WTC11 (cell line): ENCODE measurements around the gene CNPY4. TPM values are rescaled to one million over a fixed set of nuclear protein-coding genes. Genes with fewer than 3 reads are reported as not detected.

Experiments
- ATAC-seq: fragments of 200-7000 bp; cut with Tn5 transposase; 2 replicates; pipeline ENCODE4 v1.10.0; 2021; ENCODE audit warnings: mild to moderate bottlenecking, moderate library complexity
- CTCF ChIA-PET: fragments of 300-600 bp; sonication (Branson Sonifier 250); formaldehyde crosslinking; loops from one replicate; lab custom pipeline; 2021; ENCODE audit warnings: antibody characterized with exemption; lab: Charles Lee
- POLR2A ChIA-PET: fragments of 350-600 bp; sonication (Branson Sonifier 250); formaldehyde crosslinking; loops from one replicate; lab custom pipeline; 2021; ENCODE audit warnings: antibody characterized with exemption; lab: Charles Lee
- DNase-seq: peaks from one replicate; pipeline ENCODE4 v3.0.0; 2021; ENCODE audit warnings: low spot score
- H3K27ac Mint-ChIP-seq: 2 replicates; pipeline ENCODE4 v1.8.0; 2021; ENCODE audit warnings: mixed read lengths
- H3K27me3 Mint-ChIP-seq: 2 replicates; pipeline ENCODE4 v1.8.0; 2021; ENCODE audit warnings: low read depth, mild to moderate bottlenecking, moderate library complexity, mixed read lengths
- H3K36me3 Mint-ChIP-seq: 2 replicates; pipeline ENCODE4 v1.8.0; 2021; ENCODE audit warnings: mixed read lengths
- H3K4me1 Mint-ChIP-seq: 2 replicates; pipeline ENCODE4 v1.8.0; 2022; ENCODE audit warnings: mixed read lengths
- H3K4me3 Mint-ChIP-seq: 2 replicates; pipeline ENCODE4 v1.8.0; 2021; ENCODE audit warnings: mild to moderate bottlenecking, moderate library complexity, mixed read lengths
- H3K9me3 Mint-ChIP-seq: 2 replicates; pipeline ENCODE4 v1.8.0; 2021; ENCODE audit warnings: mixed read lengths
- CBFB ChIP-seq: sonication (generic); formaldehyde crosslinking; IDR thresholded peaks from 2 replicates; pipeline ENCODE4 v1.8.1; 2022; ENCODE audit warnings: mild to moderate bottlenecking, low read depth, missing genetic modification reagents
- CREM ChIP-seq: sonication (generic); formaldehyde crosslinking; IDR thresholded peaks from 2 replicates; pipeline ENCODE4 v1.8.1; 2022; ENCODE audit warnings: mild to moderate bottlenecking, missing genetic modification reagents, moderate library complexity
- EMX1 ChIP-seq: fragments of 250-450 bp; sonication (Bioruptor Pico); IDR thresholded peaks from 2 replicates; pipeline ENCODE4 v1.8.0; 2021; ENCODE audit warnings: mild to moderate bottlenecking
- GRHL2 ChIP-seq: fragments of 250-450 bp; sonication (Bioruptor Pico); IDR thresholded peaks from 2 replicates; pipeline ENCODE4 v1.8.0; 2022; ENCODE audit warnings: mild to moderate bottlenecking, moderate library complexity; ENCODE audit not compliant: insufficient replicate concordance, severe bottlenecking
- HMGA2 ChIP-seq: fragments of 250-450 bp; sonication (Bioruptor Pico); IDR thresholded peaks from 2 replicates; pipeline ENCODE4 v1.4.0; 2021; ENCODE audit warnings: mild to moderate bottlenecking, moderate library complexity
- JUN ChIP-seq: sonication (generic); formaldehyde crosslinking; IDR thresholded peaks from 2 replicates; pipeline ENCODE4 v1.8.0; 2023; ENCODE audit warnings: mild to moderate bottlenecking, missing genetic modification reagents
- SP1 ChIP-seq: sonication (generic); formaldehyde crosslinking; conservative IDR thresholded peaks from 2 replicates; pipeline ENCODE4 v1.8.1; 2022; ENCODE audit warnings: missing genetic modification reagents
- TCF7 ChIP-seq: sonication (generic); formaldehyde crosslinking; IDR thresholded peaks from 2 replicates; pipeline ENCODE4 v1.8.0; 2022; ENCODE audit warnings: mild to moderate bottlenecking, low read depth, missing genetic modification reagents, moderate library complexity
- ZBTB21 ChIP-seq: sonication (generic); formaldehyde crosslinking; IDR thresholded peaks from 2 replicates; pipeline ENCODE4 v1.8.1; 2023; ENCODE audit warnings: mild to moderate bottlenecking, missing genetic modification reagents, borderline replicate concordance
- ZNF416 ChIP-seq: fragments of 250-450 bp; sonication (Bioruptor Pico); IDR thresholded peaks from 2 replicates; pipeline ENCODE4 v1.9.0; 2021; ENCODE audit warnings: mild to moderate bottlenecking, inconsistent platforms
- ZNF423 ChIP-seq: fragments of 250-450 bp; sonication (Bioruptor Pico); IDR thresholded peaks from 2 replicates; pipeline ENCODE4 v2.1.2; 2022; ENCODE audit warnings: mild to moderate bottlenecking, moderate library complexity
- total RNA-seq: library from RNA; stranded (reverse); gene quantifications from 3 replicates; pipeline ENCODE4 v1.2.3, GENCODE V29; 2021
- TF ChIP-seq, protein P1 (sequence below): sonication (generic); formaldehyde crosslinking; IDR thresholded peaks from 2 replicates; pipeline ENCODE4 v1.8.1; 2022; ENCODE audit warnings: mild to moderate bottlenecking, missing genetic modification reagents, moderate library complexity, borderline replicate concordance
- TF ChIP-seq, protein P2 (sequence below): fragments of 250-450 bp; sonication (Bioruptor Pico); IDR thresholded peaks from 2 replicates; pipeline ENCODE4 v1.9.0; 2021; ENCODE audit warnings: mild to moderate bottlenecking
- TF ChIP-seq, protein P3 (sequence below): sonication (generic); formaldehyde crosslinking; IDR thresholded peaks from 2 replicates; pipeline ENCODE4 v1.8.1; 2022; ENCODE audit warnings: low read depth, missing genetic modification reagents, borderline replicate concordance
- TF ChIP-seq, protein P4 (sequence below): sonication (generic); formaldehyde crosslinking; IDR thresholded peaks from 2 replicates; pipeline ENCODE4 v1.8.1; 2023; ENCODE audit warnings: mild to moderate bottlenecking, missing genetic modification reagents
- TF ChIP-seq, protein P5 (sequence below): sonication (generic); formaldehyde crosslinking; IDR thresholded peaks from 2 replicates; pipeline ENCODE4 v1.8.0; 2023; ENCODE audit warnings: missing genetic modification reagents
- TF ChIP-seq, protein P6 (sequence below): sonication (generic); formaldehyde crosslinking; IDR thresholded peaks from 2 replicates; pipeline ENCODE4 v1.8.1; 2023; ENCODE audit warnings: mild to moderate bottlenecking, missing genetic modification reagents
- TF ChIP-seq, protein P7 (sequence below): sonication (generic); formaldehyde crosslinking; IDR thresholded peaks from 2 replicates; pipeline ENCODE4 v1.8.1; 2023; ENCODE audit warnings: mild to moderate bottlenecking, missing genetic modification reagents, moderate library complexity
- TF ChIP-seq, protein P8 (sequence below): fragments of 250-450 bp; sonication (Bioruptor Pico); IDR thresholded peaks from 2 replicates; pipeline ENCODE4 v1.8.0; 2021; ENCODE audit warnings: mild to moderate bottlenecking

The CNPY4 gene
- total RNA-seq, 1 experiment from 2014 or later, result 15.1 TPM

DNA sequence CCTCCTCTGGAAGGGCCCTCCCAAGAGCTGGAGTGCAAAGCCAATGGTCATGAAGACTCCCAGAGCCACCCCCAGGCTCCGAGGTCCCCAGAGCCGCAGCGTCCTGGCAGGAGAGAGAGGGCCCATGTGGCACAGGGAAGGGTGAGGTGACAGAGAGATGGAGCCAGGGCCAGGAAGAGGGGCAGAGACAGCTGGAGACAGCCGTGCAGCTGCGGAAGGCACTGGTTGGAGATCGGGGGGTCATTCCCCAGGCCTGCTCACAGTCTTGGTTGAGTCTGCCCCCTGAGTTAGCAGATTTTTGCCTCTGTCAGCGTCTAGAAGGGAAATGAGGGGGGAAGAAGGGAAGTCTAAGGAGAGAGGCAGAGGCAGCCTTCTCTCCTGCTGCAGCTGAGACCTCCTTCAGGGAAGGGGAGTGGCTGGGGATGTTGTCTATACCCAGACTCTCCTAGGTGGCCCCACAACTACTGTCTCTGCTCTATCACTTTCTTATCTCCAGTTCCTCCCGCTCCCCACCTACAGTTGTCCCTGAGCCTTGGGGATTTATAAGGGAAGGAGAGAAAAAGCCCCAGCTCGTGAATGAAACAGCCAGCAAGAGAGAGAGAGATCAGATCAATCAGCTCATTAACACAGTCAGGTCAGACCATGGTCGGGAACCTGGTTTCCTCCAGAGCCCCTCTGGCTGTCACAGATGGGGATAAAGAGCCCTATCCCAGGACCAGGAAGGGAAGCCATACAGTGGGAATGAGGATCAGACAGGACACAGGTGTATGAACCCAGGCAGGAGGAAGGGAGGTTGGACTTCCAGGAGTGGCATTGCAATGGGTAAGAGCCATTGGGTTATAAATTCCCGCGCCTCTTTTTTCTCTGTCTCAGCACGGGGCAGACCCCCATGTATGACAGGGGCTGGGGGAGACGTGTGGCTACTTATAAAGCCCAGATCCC, 47.8 kb downstream of the CNPY4 start:
- no peaks in the 10 kb centered on the region for H3K9me3 Mint-ChIP-seq
- peaks cover 29% of the 10 kb centered on the region for H3K27me3 Mint-ChIP-seq
- POLR2A ChIA-PET, result interaction anchor here (0.7 to 2.0 kb wide), 7 partner anchors 8 to 261 kb away, joined by 3 to 21 read pairs (median 4); partner anchors contain the start of genes AP4M1, GPC2, LAMTOR4 and MCM7
- peak overlapping the region; percentile 87 for H3K4me3 Mint-ChIP-seq
- H3K36me3 Mint-ChIP-seq, result no peaks in the 10 kb centered on the region
- TF ChIP-seq JUN (CRISPR knock-in tag) (no peak), EMX1 (CRISPR knock-in tag) (no peak)
- TF ChIP-seq, protein P1, sequence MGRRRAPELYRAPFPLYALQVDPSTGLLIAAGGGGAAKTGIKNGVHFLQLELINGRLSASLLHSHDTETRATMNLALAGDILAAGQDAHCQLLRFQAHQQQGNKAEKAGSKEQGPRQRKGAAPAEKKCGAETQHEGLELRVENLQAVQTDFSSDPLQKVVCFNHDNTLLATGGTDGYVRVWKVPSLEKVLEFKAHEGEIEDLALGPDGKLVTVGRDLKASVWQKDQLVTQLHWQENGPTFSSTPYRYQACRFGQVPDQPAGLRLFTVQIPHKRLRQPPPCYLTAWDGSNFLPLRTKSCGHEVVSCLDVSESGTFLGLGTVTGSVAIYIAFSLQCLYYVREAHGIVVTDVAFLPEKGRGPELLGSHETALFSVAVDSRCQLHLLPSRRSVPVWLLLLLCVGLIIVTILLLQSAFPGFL, result no peak
- ATAC-seq (no peak), DNase-seq (no peak)
- CTCF ChIA-PET, result interaction anchor here (0.5 to 4.6 kb wide), 11 partner anchors 10 to 1295 kb away, joined by 3 to 54 read pairs (median 6); partner anchors contain the start of genes GPC2, LAMTOR4 and STAG3
- peaks cover 56% of the 10 kb centered on the region for H3K4me1 Mint-ChIP-seq
- H3K27ac Mint-ChIP-seq, result no peak overlapping the region

DNA sequence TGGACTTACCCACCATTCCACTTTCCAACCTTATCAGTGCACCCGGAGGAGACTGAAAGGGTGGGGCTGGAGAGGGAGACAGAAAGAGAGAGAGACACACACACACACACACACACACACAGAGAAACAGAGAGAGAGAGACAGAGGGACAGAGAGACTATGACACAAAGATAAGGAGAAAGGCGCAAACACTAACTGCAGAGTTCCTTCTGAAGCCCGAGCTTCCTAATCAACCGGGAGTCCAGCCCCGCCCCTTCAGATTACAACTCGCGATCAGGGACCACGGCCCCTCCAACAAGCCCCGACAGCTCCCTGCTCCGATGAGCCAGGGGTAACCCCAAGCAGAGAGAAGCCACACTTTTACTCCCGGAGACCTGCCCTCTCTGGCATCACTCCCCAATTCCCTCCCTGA, 48.5 kb downstream of the CNPY4 start:
- DNase-seq (no peak), ATAC-seq (peak; percentile 1)
- Mint-ChIP-seq H3K27me3 (peaks cover 29% of the 10 kb centered on the region), H3K4me3 (peak overlapping the region; percentile 87), H3K9me3 (no peaks in the 10 kb centered on the region), H3K27ac (peak overlapping the region; percentile 97), H3K4me1 (peaks cover 56% of the 10 kb centered on the region), H3K36me3 (no peaks in the 10 kb centered on the region)
- ChIA-PET POLR2A (interaction anchor here (0.7 to 2.0 kb wide), 7 partner anchors 9 to 260 kb away, joined by 3 to 21 read pairs (median 5); partner anchors contain the start of genes AP4M1, GPC2, LAMTOR4 and MCM7), CTCF (interaction anchor here (0.5 to 4.6 kb wide), 23 partner anchors 8 to 1296 kb away, joined by 3 to 54 read pairs (median 5); partner anchors contain the start of genes GPC2, LAMTOR4, STAG3 and TRAPPC14)
- TF ChIP-seq TCF7 (CRISPR knock-in tag), result no peak
- no peak for TF ChIP-seq SP1
- no peak for TF ChIP-seq JUN (CRISPR knock-in tag)
- no peak for TF ChIP-seq ZNF416
- no peak for TF ChIP-seq GRHL2
- TF ChIP-seq, protein P2, sequence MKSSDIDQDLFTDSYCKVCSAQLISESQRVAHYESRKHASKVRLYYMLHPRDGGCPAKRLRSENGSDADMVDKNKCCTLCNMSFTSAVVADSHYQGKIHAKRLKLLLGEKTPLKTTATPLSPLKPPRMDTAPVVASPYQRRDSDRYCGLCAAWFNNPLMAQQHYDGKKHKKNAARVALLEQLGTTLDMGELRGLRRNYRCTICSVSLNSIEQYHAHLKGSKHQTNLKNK (CRISPR knock-in tag), result no peak
- TF ChIP-seq ZBTB21, result no peak
- TF ChIP-seq CREM (CRISPR knock-in tag), result no peak
- TF ChIP-seq, protein P3, sequence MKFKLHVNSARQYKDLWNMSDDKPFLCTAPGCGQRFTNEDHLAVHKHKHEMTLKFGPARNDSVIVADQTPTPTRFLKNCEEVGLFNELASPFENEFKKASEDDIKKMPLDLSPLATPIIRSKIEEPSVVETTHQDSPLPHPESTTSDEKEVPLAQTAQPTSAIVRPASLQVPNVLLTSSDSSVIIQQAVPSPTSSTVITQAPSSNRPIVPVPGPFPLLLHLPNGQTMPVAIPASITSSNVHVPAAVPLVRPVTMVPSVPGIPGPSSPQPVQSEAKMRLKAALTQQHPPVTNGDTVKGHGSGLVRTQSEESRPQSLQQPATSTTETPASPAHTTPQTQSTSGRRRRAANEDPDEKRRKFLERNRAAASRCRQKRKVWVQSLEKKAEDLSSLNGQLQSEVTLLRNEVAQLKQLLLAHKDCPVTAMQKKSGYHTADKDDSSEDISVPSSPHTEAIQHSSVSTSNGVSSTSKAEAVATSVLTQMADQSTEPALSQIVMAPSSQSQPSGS (CRISPR knock-in tag), result no peak
- TF ChIP-seq HMGA2 (CRISPR knock-in tag), result no peak
- TF ChIP-seq CBFB (CRISPR knock-in tag), result no peak
- TF ChIP-seq, protein P4, sequence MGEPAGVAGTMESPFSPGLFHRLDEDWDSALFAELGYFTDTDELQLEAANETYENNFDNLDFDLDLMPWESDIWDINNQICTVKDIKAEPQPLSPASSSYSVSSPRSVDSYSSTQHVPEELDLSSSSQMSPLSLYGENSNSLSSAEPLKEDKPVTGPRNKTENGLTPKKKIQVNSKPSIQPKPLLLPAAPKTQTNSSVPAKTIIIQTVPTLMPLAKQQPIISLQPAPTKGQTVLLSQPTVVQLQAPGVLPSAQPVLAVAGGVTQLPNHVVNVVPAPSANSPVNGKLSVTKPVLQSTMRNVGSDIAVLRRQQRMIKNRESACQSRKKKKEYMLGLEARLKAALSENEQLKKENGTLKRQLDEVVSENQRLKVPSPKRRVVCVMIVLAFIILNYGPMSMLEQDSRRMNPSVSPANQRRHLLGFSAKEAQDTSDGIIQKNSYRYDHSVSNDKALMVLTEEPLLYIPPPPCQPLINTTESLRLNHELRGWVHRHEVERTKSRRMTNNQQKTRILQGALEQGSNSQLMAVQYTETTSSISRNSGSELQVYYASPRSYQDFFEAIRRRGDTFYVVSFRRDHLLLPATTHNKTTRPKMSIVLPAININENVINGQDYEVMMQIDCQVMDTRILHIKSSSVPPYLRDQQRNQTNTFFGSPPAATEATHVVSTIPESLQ (CRISPR knock-in tag), result no peak
- no peak for TF ChIP-seq EMX1 (CRISPR knock-in tag)
- TF ChIP-seq, protein P5, sequence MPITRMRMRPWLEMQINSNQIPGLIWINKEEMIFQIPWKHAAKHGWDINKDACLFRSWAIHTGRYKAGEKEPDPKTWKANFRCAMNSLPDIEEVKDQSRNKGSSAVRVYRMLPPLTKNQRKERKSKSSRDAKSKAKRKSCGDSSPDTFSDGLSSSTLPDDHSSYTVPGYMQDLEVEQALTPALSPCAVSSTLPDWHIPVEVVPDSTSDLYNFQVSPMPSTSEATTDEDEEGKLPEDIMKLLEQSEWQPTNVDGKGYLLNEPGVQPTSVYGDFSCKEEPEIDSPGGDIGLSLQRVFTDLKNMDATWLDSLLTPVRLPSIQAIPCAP (CRISPR knock-in tag), result no peak
- TF ChIP-seq, protein P1, result no peak
- TF ChIP-seq, protein P6, sequence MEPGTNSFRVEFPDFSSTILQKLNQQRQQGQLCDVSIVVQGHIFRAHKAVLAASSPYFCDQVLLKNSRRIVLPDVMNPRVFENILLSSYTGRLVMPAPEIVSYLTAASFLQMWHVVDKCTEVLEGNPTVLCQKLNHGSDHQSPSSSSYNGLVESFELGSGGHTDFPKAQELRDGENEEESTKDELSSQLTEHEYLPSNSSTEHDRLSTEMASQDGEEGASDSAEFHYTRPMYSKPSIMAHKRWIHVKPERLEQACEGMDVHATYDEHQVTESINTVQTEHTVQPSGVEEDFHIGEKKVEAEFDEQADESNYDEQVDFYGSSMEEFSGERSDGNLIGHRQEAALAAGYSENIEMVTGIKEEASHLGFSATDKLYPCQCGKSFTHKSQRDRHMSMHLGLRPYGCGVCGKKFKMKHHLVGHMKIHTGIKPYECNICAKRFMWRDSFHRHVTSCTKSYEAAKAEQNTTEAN (CRISPR knock-in tag), result no peak
- TF ChIP-seq, protein P7, sequence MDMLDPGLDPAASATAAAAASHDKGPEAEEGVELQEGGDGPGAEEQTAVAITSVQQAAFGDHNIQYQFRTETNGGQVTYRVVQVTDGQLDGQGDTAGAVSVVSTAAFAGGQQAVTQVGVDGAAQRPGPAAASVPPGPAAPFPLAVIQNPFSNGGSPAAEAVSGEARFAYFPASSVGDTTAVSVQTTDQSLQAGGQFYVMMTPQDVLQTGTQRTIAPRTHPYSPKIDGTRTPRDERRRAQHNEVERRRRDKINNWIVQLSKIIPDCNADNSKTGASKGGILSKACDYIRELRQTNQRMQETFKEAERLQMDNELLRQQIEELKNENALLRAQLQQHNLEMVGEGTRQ (CRISPR knock-in tag), result no peak
- TF ChIP-seq, protein P8, sequence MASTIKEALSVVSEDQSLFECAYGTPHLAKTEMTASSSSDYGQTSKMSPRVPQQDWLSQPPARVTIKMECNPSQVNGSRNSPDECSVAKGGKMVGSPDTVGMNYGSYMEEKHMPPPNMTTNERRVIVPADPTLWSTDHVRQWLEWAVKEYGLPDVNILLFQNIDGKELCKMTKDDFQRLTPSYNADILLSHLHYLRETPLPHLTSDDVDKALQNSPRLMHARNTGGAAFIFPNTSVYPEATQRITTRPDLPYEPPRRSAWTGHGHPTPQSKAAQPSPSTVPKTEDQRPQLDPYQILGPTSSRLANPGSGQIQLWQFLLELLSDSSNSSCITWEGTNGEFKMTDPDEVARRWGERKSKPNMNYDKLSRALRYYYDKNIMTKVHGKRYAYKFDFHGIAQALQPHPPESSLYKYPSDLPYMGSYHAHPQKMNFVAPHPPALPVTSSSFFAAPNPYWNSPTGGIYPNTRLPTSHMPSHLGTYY (CRISPR knock-in tag), result no peak
- TF ChIP-seq ZNF423 (CRISPR knock-in tag), result no peak
